Dermis microvascular lymphatic vessel endothelial cell (primary cell): ENCODE measurements around the gene PPFIBP2. TPM values are rescaled to one million over a fixed set of nuclear protein-coding genes. Genes with fewer than 3 reads are reported as not detected.

ENCODE experiments used
- DNase-seq, 2 donors: peaks; one replicate each; pipeline versions ENCODE4 v3.0.0 to v3.0.0-alpha.2; 2010; ENCODE audit warnings: low read depth in 2 of 2
- total RNA-seq: library from RNA; depleted of rRNA; stranded (reverse); fragments of >200 nt; gene quantifications from 2 replicates; pipeline ENCODE4 v1.2.1, GENCODE V29; 2014

Gene PPFIBP2
- total RNA-seq, 1 donor from 2014 or later: 1.7 TPM

DNA sequence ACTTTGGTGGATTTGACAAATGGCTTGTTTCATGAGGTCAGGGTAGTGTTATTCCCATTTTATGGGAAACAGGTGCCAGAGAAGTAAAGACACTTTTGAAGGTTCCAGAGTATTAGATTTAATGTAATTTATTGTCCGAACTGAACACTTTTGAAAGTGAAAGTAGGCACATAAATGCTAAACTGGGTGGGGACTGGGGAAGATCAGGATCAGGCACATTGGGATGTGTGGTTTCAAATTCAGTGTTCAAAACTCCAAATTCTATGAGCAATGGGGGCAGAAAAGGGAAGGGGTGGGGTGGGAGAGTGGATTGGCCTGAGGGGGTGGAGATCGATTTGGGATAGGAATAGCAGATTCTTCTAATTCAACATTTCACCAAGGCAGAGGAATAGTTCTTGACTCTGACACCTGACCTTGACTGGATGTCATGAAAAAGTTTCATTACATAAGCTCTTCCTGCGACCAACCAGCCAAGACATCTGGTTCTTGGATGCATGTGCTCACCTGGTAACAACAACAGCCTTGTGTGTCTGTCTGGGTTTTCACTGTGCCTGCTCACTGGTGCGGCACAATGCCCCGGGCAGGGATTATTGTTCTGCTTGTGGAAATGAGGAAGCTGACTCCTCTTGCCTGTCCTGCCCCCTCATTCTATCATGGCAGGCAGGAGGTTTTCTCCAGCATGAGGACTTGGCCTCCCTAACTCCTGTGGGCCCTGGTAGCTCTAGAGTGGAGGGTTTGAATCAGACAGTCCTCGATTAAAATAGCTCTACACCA is 10.8 kb downstream of the PPFIBP2 start:
- no peak for DNase-seq

DNA sequence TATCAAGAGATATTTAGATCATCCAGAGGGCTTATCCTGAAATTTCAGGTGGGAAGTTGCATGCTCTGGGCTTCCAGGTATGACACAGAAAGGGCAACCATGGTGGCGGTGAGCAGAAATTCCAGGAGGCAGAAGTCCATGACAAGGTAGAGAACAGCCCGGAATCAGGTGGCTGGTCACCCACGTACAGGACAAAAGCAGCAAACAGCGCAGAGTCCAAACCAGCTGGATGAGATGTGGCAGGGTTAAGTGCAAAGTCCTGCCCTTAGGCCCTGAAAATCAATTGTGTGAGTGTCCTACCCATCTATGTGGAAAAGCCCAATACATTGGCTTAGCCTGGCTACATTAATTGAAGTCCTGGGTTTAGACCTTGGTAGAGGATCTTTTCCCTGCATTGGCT is 11.6 kb downstream of the PPFIBP2 start:
- no peak for DNase-seq

DNA sequence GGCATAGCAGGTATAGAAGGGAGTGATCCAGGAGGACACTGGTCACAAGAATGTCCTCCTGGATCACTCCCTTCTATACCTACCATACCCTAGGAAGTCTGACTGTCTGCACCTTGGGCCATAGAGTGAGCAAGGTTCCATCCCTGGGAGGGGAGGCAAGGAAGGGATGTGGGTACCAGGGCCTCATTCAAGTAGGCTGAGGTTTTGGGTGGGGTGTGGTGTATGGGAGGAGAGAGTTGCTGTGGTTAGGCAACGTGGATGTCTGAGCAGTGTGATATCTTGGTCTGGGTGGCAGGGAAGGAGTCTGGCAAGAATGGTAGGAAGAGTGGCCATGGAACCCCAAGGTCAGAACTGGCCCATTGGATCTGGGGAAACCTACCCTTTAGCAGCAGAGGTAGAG is 13.2 kb downstream of the PPFIBP2 start:
- DNase-seq: no peak

DNA sequence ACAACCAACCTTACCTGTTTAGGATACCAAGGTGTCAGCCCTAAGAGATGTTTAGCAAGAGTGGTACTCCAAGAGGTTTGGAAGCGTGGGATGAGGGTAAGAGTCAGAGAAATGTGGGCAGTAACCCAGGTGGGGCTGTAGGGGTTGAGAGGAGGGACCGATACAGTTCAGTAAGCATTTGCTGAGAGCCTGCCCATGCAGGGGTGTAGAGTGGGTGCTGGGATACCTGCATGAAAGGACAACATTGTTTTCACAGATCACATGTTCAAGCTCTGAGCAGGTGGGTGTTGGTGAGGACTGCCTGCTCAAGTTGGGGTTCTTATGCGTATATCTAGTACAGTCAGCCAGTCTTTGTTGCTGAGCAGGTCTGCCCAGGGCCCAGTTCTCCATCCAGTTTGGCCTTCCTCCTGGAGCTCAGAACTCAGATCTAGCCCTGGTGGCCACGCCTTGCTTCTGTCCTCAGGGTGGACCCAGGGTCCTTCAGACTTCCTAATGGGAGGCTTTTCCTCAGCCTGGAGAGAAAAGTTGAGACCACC is 14.8 kb downstream of the PPFIBP2 start:
- no peak for DNase-seq

DNA sequence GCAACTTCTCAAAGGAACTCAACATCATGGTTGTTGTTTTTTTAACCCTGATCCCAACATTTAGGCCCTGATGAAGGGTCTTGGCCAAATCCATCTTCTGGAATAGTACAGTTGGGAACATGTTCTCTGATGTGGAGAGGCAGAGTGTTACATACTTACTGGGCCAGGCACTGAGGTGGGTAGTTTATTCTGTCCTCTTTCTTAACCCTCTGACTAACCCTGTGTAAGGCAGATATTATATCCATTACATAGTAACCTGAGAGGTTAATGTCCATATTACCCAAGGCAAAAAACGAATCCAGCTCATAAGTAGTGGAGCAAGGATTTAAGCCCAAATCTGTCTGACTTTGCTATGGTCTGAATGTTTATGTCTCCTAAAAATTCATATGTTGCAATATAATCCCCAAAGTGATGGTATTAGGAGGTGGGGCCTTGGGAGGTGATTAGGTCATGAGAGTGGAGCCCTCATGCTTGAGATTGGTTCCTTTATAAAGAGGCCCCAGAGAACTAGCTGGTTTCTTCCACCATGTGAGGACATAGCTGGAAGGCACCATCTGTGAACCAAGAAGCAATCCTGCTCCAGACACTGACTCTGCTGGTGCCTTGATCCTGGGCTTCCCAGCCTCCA is 16.3 kb downstream of the PPFIBP2 start:
- DNase-seq: no peak

DNA sequence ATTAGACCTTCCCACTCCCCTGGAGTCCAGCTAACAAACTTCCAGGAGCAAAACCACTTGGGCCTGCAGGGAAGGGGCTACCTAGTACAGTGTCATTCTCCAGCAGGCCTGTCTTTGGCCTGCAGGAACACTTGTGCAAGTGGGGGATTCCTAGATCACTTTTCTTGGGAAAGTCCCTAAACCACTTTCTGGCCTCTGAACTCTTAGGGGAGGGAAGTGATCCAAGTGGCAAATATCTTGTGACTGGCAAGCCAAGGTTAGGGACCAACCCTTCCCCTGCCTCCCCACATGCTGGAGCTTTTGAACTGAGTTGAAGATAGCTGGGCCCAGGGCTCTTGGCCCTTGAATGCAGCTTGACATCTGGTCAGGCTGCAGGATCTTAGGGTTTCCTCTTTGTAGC is 17.2 kb downstream of the PPFIBP2 start:
- DNase-seq: no peak

DNA sequence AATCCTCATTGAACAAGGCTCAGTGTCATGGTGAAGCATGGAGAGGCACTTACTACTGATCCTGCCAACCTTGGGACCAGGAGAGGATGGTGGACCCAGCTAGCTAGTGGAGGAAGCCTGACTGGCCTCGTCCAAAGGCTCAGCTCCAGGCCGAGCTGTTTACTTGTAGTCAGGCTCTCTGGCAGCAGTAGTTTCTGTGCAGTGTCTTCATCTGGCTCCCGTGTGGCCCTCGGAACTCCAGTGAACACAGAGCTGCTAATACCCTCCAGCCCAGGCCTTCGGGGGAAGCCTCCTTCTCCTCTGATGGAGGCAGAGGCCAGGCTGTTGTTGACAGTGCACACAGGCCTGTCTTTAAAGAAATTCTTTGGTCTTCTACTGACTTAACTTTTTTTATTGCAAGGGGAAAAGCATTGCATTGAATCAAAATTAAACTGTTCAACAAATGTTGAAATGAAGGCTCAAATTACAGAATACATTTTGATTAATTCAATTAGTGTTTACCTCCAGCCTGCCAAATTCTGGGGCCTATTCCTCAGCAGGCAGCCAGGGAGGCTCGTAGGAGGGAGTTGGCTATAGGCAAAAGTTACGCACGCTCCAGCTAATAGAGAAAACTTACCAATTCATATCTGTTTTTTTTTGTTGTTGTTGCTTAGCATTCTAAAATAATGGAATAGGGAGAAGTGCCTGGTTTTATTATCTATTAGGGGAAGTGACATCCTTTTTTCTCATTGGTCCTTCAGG is 18.8 kb downstream of the PPFIBP2 start:
- DNase-seq: no peak

DNA sequence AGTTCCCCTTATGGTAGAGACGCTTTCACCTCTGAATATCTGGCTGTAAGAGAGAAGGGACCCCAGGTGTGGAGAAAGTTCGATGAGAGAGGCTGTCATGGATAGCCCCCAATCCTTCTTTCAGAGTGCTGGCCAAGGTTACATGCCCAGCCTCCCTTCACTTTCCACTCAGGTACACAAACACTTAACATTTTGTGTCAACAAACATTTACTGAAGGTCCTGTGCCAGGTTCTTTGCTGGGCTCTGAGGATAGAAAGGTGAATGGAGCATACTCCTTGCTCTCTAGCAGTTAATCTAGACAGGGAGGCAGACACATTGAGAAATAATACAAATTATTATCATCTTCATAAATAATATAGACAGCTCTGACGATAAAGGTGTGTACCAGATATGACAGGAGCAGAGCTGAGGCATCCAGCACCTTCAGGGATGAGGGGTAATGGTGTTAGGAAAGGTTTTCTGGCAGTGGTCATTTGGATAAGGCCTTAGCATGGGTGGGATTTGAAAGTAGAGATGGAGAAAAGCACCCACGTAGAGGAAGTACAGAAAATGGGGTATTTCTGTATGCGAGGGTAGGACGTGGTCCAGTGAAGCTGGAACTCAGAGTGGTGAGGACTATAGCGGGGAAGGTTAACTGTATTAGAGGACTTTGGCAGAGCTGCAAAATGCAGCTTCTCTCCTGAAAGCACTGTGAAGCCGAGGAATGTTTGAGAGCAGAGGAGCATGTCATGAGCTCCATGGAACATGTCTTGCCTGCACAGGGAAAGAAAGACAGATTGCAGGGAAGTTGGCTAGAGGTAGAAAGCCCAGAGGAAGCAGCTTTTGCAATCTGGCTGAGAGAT is 19.6 kb downstream of the PPFIBP2 start:
- DNase-seq: no peak

DNA sequence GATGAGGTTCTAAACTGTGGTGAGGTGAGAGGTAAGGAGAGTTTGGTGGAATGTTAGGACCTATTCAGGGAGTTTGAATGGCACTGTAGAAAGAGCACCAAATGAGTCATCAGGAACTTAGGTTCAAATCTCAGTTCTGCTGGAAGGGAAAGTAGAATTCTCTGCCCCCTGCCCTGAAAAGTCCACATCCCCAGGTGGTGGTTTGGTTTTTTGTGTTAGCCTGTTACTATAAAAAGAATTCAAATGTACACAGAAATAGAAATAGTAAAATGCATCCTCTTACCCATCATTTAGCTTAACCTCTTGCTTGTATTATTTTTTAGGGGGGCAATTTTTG is 20.2 kb downstream of the PPFIBP2 start:
- no peak for DNase-seq

DNA sequence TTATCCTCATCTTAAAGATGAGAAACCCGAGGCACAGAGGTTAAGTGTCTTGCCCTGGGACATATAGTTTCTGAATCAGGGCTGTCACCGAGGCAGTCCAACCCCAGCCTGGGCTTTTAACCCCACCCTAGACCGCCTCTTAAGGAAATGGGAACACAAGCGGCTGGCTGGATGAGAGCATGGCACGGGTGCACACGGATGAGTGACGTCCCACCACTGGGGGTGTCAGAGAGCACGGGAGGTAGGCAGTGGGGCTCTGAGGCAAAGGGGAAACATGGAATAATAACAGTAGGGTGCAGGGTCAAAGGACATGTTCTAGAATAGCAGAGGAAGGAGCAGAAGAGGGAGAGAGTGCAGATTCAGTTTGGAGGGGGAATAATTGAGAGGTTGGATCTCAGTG is 22.3 kb downstream of the PPFIBP2 start:
- DNase-seq: no peak

DNA sequence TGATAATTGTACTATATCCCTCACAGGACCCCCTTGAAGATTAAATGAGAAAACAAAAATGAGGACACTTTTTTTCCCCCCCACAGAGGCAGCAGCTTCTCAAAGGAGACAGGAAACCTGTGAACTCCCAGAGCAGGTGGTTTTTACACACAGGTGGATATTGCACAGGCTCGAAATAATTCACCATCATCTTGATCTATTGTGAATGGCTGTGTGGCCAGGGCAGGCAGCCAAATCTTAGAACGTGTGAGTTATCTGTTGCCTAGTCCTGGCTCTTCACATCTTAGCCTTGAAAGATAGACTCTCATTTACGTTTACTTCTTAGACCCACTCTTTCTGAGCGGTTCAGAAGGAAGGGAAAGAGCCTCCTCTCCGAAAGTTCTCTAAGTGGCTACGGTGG is 23.5 kb downstream of the PPFIBP2 start:
- DNase-seq: no peak

DNA sequence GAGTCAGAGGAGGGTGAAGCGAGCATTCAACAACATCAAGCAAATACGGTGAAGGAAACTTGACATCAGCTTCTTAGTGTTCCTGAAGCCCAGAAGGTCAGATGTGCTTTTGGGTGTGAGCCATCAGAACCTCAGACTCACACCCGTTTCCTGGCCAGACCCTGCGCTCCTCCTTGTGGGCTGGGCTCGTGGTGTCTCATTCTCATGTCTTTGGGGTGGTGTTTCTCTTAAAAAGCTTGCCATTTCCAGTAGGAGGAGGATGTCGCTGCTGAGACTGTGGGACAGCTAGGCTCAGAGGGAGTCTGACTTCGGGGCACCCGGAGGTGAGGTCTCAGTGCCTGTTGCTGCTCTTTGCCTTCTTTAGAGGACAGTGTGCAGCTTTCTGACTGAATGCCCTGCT is 24.2 kb downstream of the PPFIBP2 start:
- no peak for DNase-seq

DNA sequence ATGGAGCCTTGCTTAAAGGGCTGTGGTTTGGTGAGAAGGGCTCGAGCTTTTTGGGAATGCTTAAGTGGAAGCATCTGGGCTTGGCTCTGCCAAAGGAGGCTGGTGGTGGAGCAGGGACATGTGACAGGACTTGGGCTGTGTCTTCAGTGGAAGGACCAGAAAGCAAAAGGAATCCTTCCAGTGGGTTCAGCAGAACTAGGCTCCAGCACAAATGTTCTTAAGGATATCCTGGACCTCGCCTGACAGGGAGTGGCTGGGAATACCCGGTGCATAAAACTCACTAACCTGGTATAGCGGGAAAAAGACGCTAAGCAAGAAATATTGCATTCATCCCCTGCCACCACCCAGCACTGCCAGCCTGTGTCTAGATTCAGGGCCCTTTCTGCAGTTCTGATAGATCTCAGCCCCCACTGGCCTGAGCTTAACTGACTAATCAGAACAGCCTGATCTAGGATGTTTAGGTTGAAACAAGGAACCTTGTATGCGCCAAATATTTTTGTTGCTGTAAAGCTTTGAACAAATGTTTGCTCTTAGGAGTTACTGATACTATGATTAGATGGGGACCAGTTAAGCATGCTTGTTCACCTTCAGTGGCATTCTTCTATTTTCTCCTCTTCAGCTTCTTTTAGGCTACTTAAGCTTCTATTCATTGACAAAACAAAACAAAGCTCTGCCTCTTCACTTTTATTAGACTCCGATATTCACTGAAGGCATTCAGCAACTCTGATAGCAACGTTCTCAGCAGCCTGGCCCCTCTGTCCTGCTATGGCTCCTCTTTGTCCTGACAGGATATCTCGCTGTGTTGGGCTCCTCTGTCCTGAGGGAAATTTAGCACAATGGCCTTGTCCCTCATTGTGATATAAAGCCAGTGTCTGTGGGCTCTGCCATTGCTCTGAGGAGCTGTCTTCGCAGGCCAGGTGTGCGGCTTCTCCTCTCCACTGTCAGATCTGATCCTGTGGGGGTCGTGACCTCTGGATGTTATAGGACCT is 25.0 kb downstream of the PPFIBP2 start:
- no peak for DNase-seq

DNA sequence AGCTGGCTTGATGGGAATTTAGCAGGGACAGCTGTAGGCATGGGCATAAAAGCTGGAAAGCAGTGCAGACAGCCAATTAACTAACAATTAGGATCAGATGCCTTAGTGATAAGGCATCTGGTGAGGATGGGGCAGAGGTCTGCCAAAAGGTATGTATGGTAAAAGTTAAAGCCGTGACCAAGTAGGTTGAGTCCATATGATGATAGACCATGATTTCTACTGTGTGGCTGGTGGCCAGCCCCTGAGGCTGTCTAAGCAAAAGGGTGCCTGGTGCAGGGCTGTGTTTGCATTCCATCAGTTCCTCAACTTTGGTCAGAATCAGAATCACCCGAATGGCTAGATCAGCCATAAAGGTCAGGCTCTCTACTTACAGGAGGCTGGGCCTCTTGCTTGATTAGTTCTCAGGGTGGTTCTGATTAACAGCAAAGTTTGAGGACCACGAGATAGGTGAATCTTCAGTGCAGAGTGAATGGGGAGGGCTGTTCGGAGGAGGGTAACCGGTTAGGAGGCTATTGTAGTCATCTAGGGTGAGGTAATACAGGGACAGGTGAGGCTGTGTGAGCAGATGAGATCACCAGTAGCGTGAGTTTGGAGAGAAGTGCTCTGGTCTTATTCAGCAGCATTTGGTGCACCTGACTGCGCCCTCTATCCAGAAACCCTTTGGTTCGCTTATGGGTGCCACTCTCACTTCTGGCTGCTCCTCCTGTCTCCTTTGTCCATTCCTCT is 27.2 kb downstream of the PPFIBP2 start:
- no peak for DNase-seq

DNA sequence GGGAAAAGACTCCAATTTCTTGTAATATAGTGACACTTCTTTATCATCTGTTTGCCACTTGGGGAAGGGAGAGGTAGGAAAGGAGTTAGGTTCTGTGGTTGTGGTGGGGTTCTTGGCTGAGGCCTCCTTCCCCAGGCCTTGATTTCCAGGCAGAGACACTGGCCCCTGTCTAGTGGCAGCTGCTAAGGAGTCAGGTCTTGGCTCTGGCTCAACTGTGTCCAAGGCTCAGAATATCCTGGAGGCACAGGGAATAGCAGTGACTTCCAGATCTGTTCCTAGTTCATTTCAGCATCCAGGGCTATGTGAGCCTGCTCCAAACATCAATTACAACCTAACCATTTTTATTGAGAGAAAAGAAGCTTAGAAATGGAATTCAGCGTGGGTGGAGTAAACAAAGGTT is 29.5 kb downstream of the PPFIBP2 start:
- DNase-seq: no peak

DNA sequence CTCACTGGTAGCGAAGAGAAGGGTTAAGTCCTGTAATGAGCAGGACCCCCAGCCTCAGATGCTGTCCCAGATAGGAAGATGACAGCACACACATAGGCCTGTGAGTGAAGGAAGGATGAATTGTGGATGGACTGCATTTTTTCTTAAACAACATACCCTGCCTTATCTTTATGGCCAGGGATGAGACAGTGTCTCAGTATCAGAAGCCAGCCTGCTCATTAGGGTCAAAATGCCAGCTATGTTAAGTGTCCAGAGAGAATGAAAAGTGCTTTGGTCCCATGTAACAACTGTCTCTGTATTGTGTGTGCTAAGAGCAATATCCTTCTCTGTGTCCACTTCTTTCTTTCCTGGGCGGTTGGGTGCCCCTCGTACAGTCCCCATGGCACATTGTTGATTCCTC is 30.2 kb downstream of the PPFIBP2 start:
- DNase-seq: no peak

DNA sequence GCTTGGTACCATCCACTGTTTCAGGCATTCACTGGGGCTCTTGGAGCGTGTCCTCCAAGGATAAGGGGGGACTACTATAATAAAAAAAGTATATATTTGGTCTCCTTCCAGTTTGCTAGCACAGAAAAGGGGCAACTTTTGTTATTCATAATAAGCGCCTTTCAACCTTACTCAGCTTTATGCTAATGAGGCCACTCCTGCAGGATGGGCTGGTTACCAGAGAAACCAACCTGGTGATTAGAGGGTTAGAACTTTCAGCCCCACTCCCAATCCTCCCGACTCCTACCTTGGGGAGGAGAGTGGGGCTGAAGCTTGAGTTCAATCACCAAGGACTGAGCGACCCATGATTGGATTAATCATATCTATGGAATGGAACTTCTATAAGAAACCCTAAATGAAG is 31.8 kb downstream of the PPFIBP2 start:
- DNase-seq: no peak

DNA sequence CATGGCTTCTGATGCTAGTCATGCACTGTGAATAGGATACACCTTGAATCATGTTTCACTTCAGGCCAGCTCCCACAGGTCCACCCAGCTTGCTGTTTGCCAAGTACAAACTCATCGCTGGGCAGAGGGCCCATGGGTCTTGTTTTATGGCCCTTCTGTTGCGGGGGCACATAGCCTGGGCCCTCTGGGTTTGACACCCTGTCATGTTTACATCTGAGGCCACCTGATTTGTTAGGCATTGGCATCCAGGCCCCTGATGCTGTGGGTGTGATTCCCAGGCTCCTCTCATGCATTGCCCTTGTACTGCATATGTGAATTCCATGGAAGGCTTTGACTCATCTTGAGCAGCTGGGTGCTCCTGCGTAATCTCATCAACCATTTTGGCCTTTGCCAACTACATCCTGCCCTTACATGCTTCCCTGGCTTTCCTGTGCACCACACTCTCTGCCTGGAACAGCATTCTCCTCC is 32.6 kb downstream of the PPFIBP2 start:
- DNase-seq: no peak

DNA sequence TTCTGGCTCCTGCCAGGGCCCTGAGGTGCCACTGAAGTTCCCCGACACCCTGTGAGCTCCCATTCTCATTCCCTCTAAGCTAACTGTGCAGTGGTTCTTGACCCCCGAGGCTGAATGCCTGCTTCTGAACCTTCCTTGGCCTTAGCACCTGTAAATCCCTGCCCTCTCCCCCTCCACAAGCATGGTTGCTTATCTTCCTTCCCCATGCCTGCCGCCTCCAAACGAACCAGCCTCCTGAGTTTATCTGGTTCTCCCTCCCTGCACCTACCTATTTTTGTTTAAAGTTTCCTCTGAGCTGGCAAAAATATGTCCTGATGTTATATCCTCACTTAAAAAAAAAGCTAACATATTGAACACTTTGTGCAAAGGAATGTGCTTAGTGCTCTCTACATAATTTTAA is 33.9 kb downstream of the PPFIBP2 start:
- no peak for DNase-seq
